Measurements from ENCODE around the gene CORO6.

Gene CORO6

GRCh38 chr17:29627951-29628350 lies 5.2 kb upstream of the CORO6 start:
- H3K9ac ChIP-seq (ENCODE audit: low read length) = no peak overlapping the region
- H4K20me1 ChIP-seq (ENCODE audit: insufficient read depth, low read length) = no peaks in the 10 kb centered on the region
- H3K4me2 ChIP-seq (ENCODE audit: low read length) = no peak overlapping the region
- no peaks in the 10 kb centered on the region for H3K9me2 ChIP-seq (ENCODE audit: low read depth, low read length)
- peaks cover 7% of the 10 kb centered on the region for H3K4me1 ChIP-seq (ENCODE audit: insufficient read depth, low read length, severe bottlenecking)
- no peak overlapping the region for H3K4me3 ChIP-seq (ENCODE audit: low read depth, low read length, poor library complexity, severe bottlenecking)
- no peak overlapping the region for H3K27ac ChIP-seq (ENCODE audit: low read depth, low read length, poor library complexity, severe bottlenecking)
- no peak for TF ChIP-seq EZH2 (IDR thresholded peaks at IDR 0.05; ENCODE audit: borderline replicate concordance, low read length)
- no peak for TF ChIP-seq CTCF (IDR thresholded peaks at IDR 0.05; ENCODE audit: low read length)
- no peaks in the 10 kb centered on the region for H3K9me3 ChIP-seq (ENCODE audit: low read length)
- no peak overlapping the region for H2AFZ ChIP-seq (ENCODE audit: low read length)
- H3K27me3 ChIP-seq (ENCODE audit: insufficient read depth, low read length) = no peaks in the 10 kb centered on the region
- no peaks in the 10 kb centered on the region for H3F3A ChIP-seq (ENCODE audit: insufficient read depth, low read length)
- H3K79me2 ChIP-seq (ENCODE audit: insufficient read depth, low read length) = no peaks in the 10 kb centered on the region
- peaks cover 58% of the 10 kb centered on the region for H3K36me3 ChIP-seq (ENCODE audit: insufficient read depth, low read length)

DNA sequence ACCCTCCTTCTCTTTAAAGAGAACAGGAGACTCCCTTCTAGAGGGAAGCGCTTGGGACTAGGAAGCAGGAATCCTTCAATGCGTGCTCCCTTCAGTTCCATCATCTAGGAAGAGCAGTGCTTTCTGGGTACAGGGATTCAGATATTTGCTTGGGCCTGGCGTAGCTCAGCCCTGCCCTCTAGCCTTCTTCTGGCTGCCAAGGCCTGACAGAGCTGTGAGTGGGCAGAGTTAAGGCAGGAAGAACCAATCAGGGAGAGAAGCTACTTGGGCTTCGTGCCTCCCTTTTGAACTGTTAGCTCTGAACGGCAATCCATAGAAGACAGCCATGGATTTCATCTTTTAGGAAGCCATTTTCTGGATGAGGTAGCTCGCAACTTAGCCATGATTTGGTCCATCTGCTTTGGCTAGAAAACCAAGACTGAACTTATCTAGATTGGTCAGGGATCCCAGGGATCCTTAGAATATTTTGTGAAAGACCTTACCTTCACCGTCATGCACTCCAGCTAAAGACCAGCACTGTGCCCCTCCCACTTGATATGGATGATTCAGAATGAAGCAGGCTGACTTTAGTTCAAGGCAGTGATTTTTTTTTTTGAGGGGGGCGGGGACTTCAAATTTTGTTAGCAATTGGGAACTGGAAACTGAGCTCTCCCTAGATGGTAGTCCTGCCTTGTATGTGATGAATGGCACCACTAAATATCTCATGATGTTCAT lies 2.5 kb upstream of the CORO6 start:
- peaks cover 30% of the 10 kb centered on the region for H3K36me3 ChIP-seq (ENCODE audit: insufficient read depth, low read length)
- no peaks in the 10 kb centered on the region for H3K9me2 ChIP-seq (ENCODE audit: low read depth, low read length)
- H2AFZ ChIP-seq (ENCODE audit: low read length) = no peak overlapping the region
- no peak overlapping the region for H3K4me2 ChIP-seq (ENCODE audit: low read length)
- no peak overlapping the region for H3K27ac ChIP-seq (ENCODE audit: low read depth, low read length, poor library complexity, severe bottlenecking)
- no peaks in the 10 kb centered on the region for H3F3A ChIP-seq (ENCODE audit: insufficient read depth, low read length)
- no peaks in the 10 kb centered on the region for H4K20me1 ChIP-seq (ENCODE audit: insufficient read depth, low read length)
- no peaks in the 10 kb centered on the region for H3K9me3 ChIP-seq (ENCODE audit: low read length)
- H3K4me1 ChIP-seq (ENCODE audit: insufficient read depth, low read length, severe bottlenecking) = peaks cover 17% of the 10 kb centered on the region
- no peak overlapping the region for H3K9ac ChIP-seq (ENCODE audit: low read length)
- peaks cover 5% of the 10 kb centered on the region; the same call in 1 of the 2 replicates for H3K27me3 ChIP-seq (ENCODE audit: insufficient read depth, low read length)
- no peak; the same call in 1 of the 2 replicates for TF ChIP-seq CTCF (IDR thresholded peaks at IDR 0.05; ENCODE audit: low read length)
- no peak for TF ChIP-seq EZH2 (IDR thresholded peaks at IDR 0.05; ENCODE audit: borderline replicate concordance, low read length)
- H3K4me3 ChIP-seq (ENCODE audit: low read depth, low read length, poor library complexity, severe bottlenecking) = no peak overlapping the region
- no peaks in the 10 kb centered on the region for H3K79me2 ChIP-seq (ENCODE audit: insufficient read depth, low read length)

DNA sequence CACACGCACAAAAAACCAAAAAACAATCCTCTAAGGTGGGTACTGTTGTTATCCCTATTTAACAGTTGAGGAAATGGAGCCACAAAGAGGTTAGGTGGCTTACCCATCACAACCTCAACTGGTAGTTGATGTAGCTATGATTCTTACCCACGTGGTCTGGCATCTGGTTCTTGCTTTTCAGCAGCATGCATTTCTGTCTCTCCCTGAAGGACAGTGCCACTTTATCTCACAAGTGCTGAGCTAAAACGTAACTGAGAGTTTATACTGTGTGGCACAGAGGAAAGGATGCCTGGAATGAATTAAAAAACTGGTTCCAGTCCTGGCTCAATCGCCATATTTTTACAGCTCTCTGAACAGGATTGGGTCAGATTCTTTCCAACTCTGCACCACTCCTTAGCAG lies 1.9 kb upstream of the CORO6 start:
- H3K36me3 ChIP-seq (ENCODE audit: insufficient read depth, low read length) = peaks cover 24% of the 10 kb centered on the region
- no peaks in the 10 kb centered on the region for H4K20me1 ChIP-seq (ENCODE audit: insufficient read depth, low read length)
- peaks cover 5% of the 10 kb centered on the region; the same call in 1 of the 2 replicates for H3K27me3 ChIP-seq (ENCODE audit: insufficient read depth, low read length)
- no peaks in the 10 kb centered on the region for H3K9me3 ChIP-seq (ENCODE audit: low read length)
- no peak overlapping the region for H3K9ac ChIP-seq (ENCODE audit: low read length)
- no peak overlapping the region for H3K27ac ChIP-seq (ENCODE audit: low read depth, low read length, poor library complexity, severe bottlenecking)
- H3K79me2 ChIP-seq (ENCODE audit: insufficient read depth, low read length) = no peaks in the 10 kb centered on the region
- no peak overlapping the region for H3K4me3 ChIP-seq (ENCODE audit: low read depth, low read length, poor library complexity, severe bottlenecking)
- no peaks in the 10 kb centered on the region for H3K9me2 ChIP-seq (ENCODE audit: low read depth, low read length)
- no peak for TF ChIP-seq EZH2 (IDR thresholded peaks at IDR 0.05; ENCODE audit: borderline replicate concordance, low read length)
- TF ChIP-seq CTCF (IDR thresholded peaks at IDR 0.05; ENCODE audit: low read length) = no peak
- peaks cover 17% of the 10 kb centered on the region for H3K4me1 ChIP-seq (ENCODE audit: insufficient read depth, low read length, severe bottlenecking)
- H3K4me2 ChIP-seq (ENCODE audit: low read length) = no peak overlapping the region
- no peaks in the 10 kb centered on the region for H3F3A ChIP-seq (ENCODE audit: insufficient read depth, low read length)
- no peak overlapping the region for H2AFZ ChIP-seq (ENCODE audit: low read length)

Measured in OCI-LY1 (cell line).